H1 (cell line): ENCODE results near the gene CPA4. TPM values are rescaled to one million over a fixed set of nuclear protein-coding genes. Genes with fewer than 3 reads are reported as not detected.

ENCODE experiments used
- polyA plus RNA-seq, 7 experiments: library from polyadenylated mRNA; depleted of rRNA in 3 of 7; stranded (reverse) in 5 of 7; unstranded in 2 of 7; fragments of >200 nt in 5 of 7; fragments of 200-250 nt in 2 of 7; gene quantifications; 1 replicate in 5 of 7; 2 replicates in 1 of 7; 4 replicates in 1 of 7; pipeline versions ENCODE4 v1.2.1 to v1.2.3, GENCODE V29; 2011 to 2013; ENCODE audit warnings: missing spikeins in 2 of 7, mixed read lengths in 2 of 7
- total RNA-seq: library from RNA; stranded (reverse); fragmentation: NEBNext Ultra II Directional; extraction: Animal tissue kit (Norgen Biotek cat#: 25700); gene quantifications from 2 replicates; pipeline ENCODE4 v1.2.1, GENCODE V29; 2021

Gene CPA4
- total and polyA plus RNA-seq, 2 of the 8 experiments (the other 6 are each of a cell fraction or from before 2014, with no cell fraction given) = 0.03 TPM; not detected in 1

Other genes starting within 250 kb of the CPA4 start
- gene ZC3HC1, start 241.8 kb upstream of the CPA4 start, total RNA-seq = 29.7 and 35.3 TPM in 2 replicates
- gene ZC3HC1, start 241.8 kb upstream of the CPA4 start, polyA plus RNA-seq (2011; rRNA removed) = 37.3 and 50.9 TPM in 2 replicates
- gene KLHDC10, start 222.6 kb upstream of the CPA4 start, total RNA-seq = 14.5 and 21.1 TPM in 2 replicates
- gene KLHDC10, start 222.6 kb upstream of the CPA4 start, polyA plus RNA-seq (2011; rRNA removed) = 6.6 and 7.8 TPM in 2 replicates
- gene TMEM209, start 87.8 kb upstream of the CPA4 start, total RNA-seq = 25.6 and 28.5 TPM in 2 replicates
- 23.5 and 30.5 TPM in 2 replicates for gene TMEM209, start 87.8 kb upstream of the CPA4 start, polyA plus RNA-seq (2011; rRNA removed)
- not detected in 2 replicates for gene SSMEM1, start 85.3 kb upstream of the CPA4 start, total RNA-seq
- not detected in 2 replicates for gene SSMEM1, start 85.3 kb upstream of the CPA4 start, polyA plus RNA-seq (2011; rRNA removed)
- 0.31 TPM in 1 of 2 replicates, not detected in the other for gene CPA2, start 26.3 kb upstream of the CPA4 start, total RNA-seq
- gene CPA2, start 26.3 kb upstream of the CPA4 start, polyA plus RNA-seq (2011; rRNA removed) = 0.21 and 0.22 TPM in 2 replicates
- not detected in 2 replicates for gene CPA5, start 51.7 kb downstream of the CPA4 start, total RNA-seq
- 0.12 TPM in 1 of 2 replicates, not detected in the other for gene CPA5, start 51.7 kb downstream of the CPA4 start, polyA plus RNA-seq (2011; rRNA removed)
- gene CPA1, start 87.3 kb downstream of the CPA4 start, total RNA-seq = not detected in 2 replicates
- 0.06 TPM in 1 of 2 replicates, not detected in the other for gene CPA1, start 87.3 kb downstream of the CPA4 start, polyA plus RNA-seq (2011; rRNA removed)
- 12.8 and 13.3 TPM in 2 replicates for gene CEP41, start 147.9 kb downstream of the CPA4 start, total RNA-seq
- 8.2 and 9.3 TPM in 2 replicates for gene CEP41, start 147.9 kb downstream of the CPA4 start, polyA plus RNA-seq (2011; rRNA removed)
- 269 and 283 TPM in 2 replicates for gene MEST, start 198.9 kb downstream of the CPA4 start, total RNA-seq
- 152 and 176 TPM in 2 replicates for gene MEST, start 198.9 kb downstream of the CPA4 start, polyA plus RNA-seq (2011; rRNA removed)